HepG2 (cell line): ENCODE results near the gene LASP1. TPM values are rescaled to one million over a fixed set of nuclear protein-coding genes. Genes with fewer than 3 reads are reported as not detected.

Experiments
- AGO2 ChIP-seq: fragments of 200-400 bp; formaldehyde crosslinking; optimal IDR thresholded peaks from 2 replicates; pipeline ENCODE3; 2017; ENCODE audit warnings: mild to moderate bottlenecking, low read depth, low read length, moderate library complexity
- ATF1 ChIP-seq: IDR thresholded peaks from 2 replicates; pipeline ENCODE4 v1.6.1; 2016; ENCODE audit warnings: mild to moderate bottlenecking, control low read depth
- CHD4 ChIP-seq: fragments of 200-600 bp; sonication (generic); IDR thresholded peaks from 2 replicates; pipeline ENCODE4 v1.7.0; 2017; ENCODE audit warnings: mild to moderate bottlenecking, low read length, borderline replicate concordance
- FLYWCH1 ChIP-seq: sonication (generic); formaldehyde crosslinking; IDR thresholded peaks from 2 replicates; pipeline ENCODE4 v1.8.1; 2023; ENCODE audit warnings: mild to moderate bottlenecking, missing genetic modification reagents
- HNRNPH1 ChIP-seq: fragments of 200-400 bp; formaldehyde crosslinking; optimal IDR thresholded peaks from 2 replicates; pipeline ENCODE3; 2017; ENCODE audit warnings: mild to moderate bottlenecking, low read depth, low read length
- KDM5A ChIP-seq: fragments of 200-600 bp; sonication (generic); IDR thresholded peaks from 2 replicates; pipeline ENCODE4 v1.7.0; 2018; ENCODE audit warnings: antibody characterized with exemption, mild to moderate bottlenecking, low read length, borderline replicate concordance
- KLF11 ChIP-seq: IDR thresholded peaks from 2 replicates; pipeline ENCODE4 v1.6.1; 2016; ENCODE audit warnings: missing compliant biosample characterization
- KLF15 ChIP-seq: sonication (generic); formaldehyde crosslinking; IDR thresholded peaks from 2 replicates; pipeline ENCODE4 v1.8.1; 2023; ENCODE audit warnings: borderline replicate concordance, mild to moderate bottlenecking, inconsistent platforms, missing genetic modification reagents, mixed read lengths
- KLF6 ChIP-seq: IDR thresholded peaks from 2 replicates; pipeline ENCODE4 v1.8.0; 2016; ENCODE audit warnings: missing biosample characterization, missing genetic modification reagents
- MAFF ChIP-seq: IDR thresholded peaks from 2 replicates; pipeline ENCODE4 v1.6.1; 2011; ENCODE audit warnings: low read depth, low read length, improper control_type of control experiment
- MEIS2 ChIP-seq: sonication (generic); formaldehyde crosslinking; IDR thresholded peaks from 2 replicates; pipeline ENCODE4 v1.9.0; 2021; ENCODE audit warnings: mild to moderate bottlenecking, missing genetic modification reagents
- MTERF4 ChIP-seq: sonication (generic); formaldehyde crosslinking; IDR thresholded peaks from 2 replicates; pipeline ENCODE4 v1.8.0; 2023; ENCODE audit warnings: mild to moderate bottlenecking, missing genetic modification reagents
- MTF1 ChIP-seq: sonication (generic); formaldehyde crosslinking; IDR thresholded peaks from 2 replicates; pipeline ENCODE4 v1.5.0; 2020; ENCODE audit warnings: missing genetic modification reagents
- MTF2 ChIP-seq: sonication (generic); formaldehyde crosslinking; IDR thresholded peaks from 2 replicates; pipeline ENCODE4 v1.5.0; 2020; ENCODE audit warnings: missing genetic modification reagents, borderline replicate concordance
- RELA ChIP-seq: sonication (generic); formaldehyde crosslinking; IDR thresholded peaks from 2 replicates; pipeline ENCODE4 v1.4.0; 2020; ENCODE audit warnings: missing genetic modification reagents
- RXRA ChIP-seq: sonication (generic); formaldehyde crosslinking; IDR thresholded peaks from 2 replicates; pipeline ENCODE4 v1.5.1; 2020; ENCODE audit warnings: missing genetic modification reagents
- SAP130 ChIP-seq: IDR thresholded peaks from 2 replicates; pipeline ENCODE4 v1.6.1; 2016; ENCODE audit warnings: low read depth
- SETDB1 ChIP-seq: sonication (generic); formaldehyde crosslinking; IDR thresholded peaks from 2 replicates; pipeline ENCODE4 v1.5.1; 2020; ENCODE audit warnings: missing genetic modification reagents, mild to moderate bottlenecking, borderline replicate concordance
- SMARCE1 ChIP-seq: fragments of 450-650 bp; IDR thresholded peaks from 2 replicates; pipeline ENCODE4 v1.6.1; 2017; ENCODE audit warnings: borderline replicate concordance
- SRY ChIP-seq: sonication (generic); formaldehyde crosslinking; IDR thresholded peaks from 2 replicates; pipeline ENCODE4 v1.8.0; 2022; ENCODE audit warnings: mild to moderate bottlenecking, missing genetic modification reagents
- TMF1 ChIP-seq: sonication (generic); formaldehyde crosslinking; IDR thresholded peaks from 2 replicates; pipeline ENCODE4 v1.8.1; 2022; ENCODE audit warnings: low read depth, missing genetic modification reagents
- ZFY ChIP-seq: sonication (generic); formaldehyde crosslinking; IDR thresholded peaks from 2 replicates; pipeline ENCODE4 v1.4.0; 2020; ENCODE audit warnings: missing genetic modification reagents
- ZNF264 ChIP-seq: sonication (generic); formaldehyde crosslinking; IDR thresholded peaks from 2 replicates; pipeline ENCODE4 v1.4.0; 2020; ENCODE audit warnings: missing genetic modification reagents
- ZNF33B ChIP-seq: sonication (generic); formaldehyde crosslinking; IDR thresholded peaks from 2 replicates; pipeline ENCODE4 v1.5.1; 2020; ENCODE audit warnings: mild to moderate bottlenecking, missing genetic modification reagents
- ZNF687 ChIP-seq: sonication (generic); formaldehyde crosslinking; IDR thresholded peaks from 2 replicates; pipeline ENCODE4 v1.5.1; 2020; ENCODE audit warnings: mild to moderate bottlenecking, missing genetic modification reagents, moderate library complexity
- ZNF691 ChIP-seq: sonication (generic); formaldehyde crosslinking; IDR thresholded peaks from 2 replicates; pipeline ENCODE4 v1.4.0; 2020; ENCODE audit warnings: missing genetic modification reagents, low read depth, mild to moderate bottlenecking, borderline replicate concordance
- ZNF841 ChIP-seq: sonication (generic); formaldehyde crosslinking; IDR thresholded peaks from 2 replicates; pipeline ENCODE4 v1.8.1; 2023; ENCODE audit warnings: missing genetic modification reagents, borderline replicate concordance
- polyA plus RNA-seq, 8 experiments: library from polyadenylated mRNA; depleted of rRNA in 3 of 8; stranded (reverse) in 7 of 8; unstranded in 1 of 8; fragments of >200 nt; fragmentation: Illumina TruSeq in 4 of 8; extraction: Trizol in 4 of 8; gene quantifications; 2 replicates each; pipeline versions ENCODE4 v1.2.1 to v1.2.3, GENCODE V29; 2011 to 2016; ENCODE audit warnings: low read depth in 4 of 8, missing spikeins in 1 of 8, mixed read lengths in 1 of 8; ENCODE audit not compliant: insufficient read depth in 1 of 8
- total RNA-seq, 5 experiments: library from RNA; depleted of rRNA; stranded (reverse); fragments of >200 nt; fragmentation: Illumina TruSeq; extraction: Trizol; gene quantifications; 2 replicates each; pipeline ENCODE4 v1.2.3, GENCODE V29; 2016; ENCODE audit warnings: low read depth in 1 of 5

Gene LASP1
- total and polyA plus RNA-seq, 2 of the 13 experiments (the other 11 are each of a cell fraction or from before 2014, with no cell fraction given) = 70.1 to 97.0 TPM

GRCh38 chr17:38869526-38870258, at the start of gene LASP1 (continued):
- TF ChIP-seq TMF1 (CRISPR knock-in tag) (peak; percentile 82; the same call in 1 of the 2 replicates), SRY (CRISPR knock-in tag) (peak; percentile 78), MEIS2 (CRISPR knock-in tag) (peak; percentile 82; the same call in 1 of the 2 replicates), RELA (CRISPR knock-in tag) (0 out of 2 replicates have a peak, but pooled peaks have one; percentile 50), ZNF33B (CRISPR knock-in tag) (no peak), ZNF687 (CRISPR knock-in tag) (peak; percentile 77), MAFF (no peak), KLF6 (peak; percentile 73; the same call in 1 of the 2 replicates), KDM5A (peak; percentile 85), HNRNPH1 (no peak), KLF11 (CRISPR knock-in tag) (peak; percentile 28; the same call in 1 of the 2 replicates), ZNF841 (no peak), SAP130 (peak; percentile 84), ZFY (CRISPR knock-in tag) (peak; percentile 83), ATF1 (CRISPR knock-in tag) (no peak), ZNF691 (CRISPR knock-in tag) (no peak), ZNF264 (CRISPR knock-in tag) (0 out of 2 replicates have a peak, but pooled peaks have one; percentile 30), FLYWCH1 (CRISPR knock-in tag) (no peak), KLF15 (CRISPR knock-in tag) (peak; percentile 70; the same call in 1 of the 2 replicates), CHD4 (peak; percentile 90; the same call in 1 of the 2 replicates), SETDB1 (no peak), MTERF4 (peak; percentile 2; the same call in 1 of the 2 replicates), MTF1 (CRISPR knock-in tag) (no peak), SMARCE1 (no peak), RXRA (CRISPR knock-in tag) (peak; percentile 41), AGO2 (no peak), MTF2 (CRISPR knock-in tag) (no peak)
